ENCODE data around the gene ZNF827. TPM values are rescaled to one million over a fixed set of nuclear protein-coding genes. Genes with fewer than 3 reads are reported as not detected.

The ZNF827 gene
- total RNA-seq, 1 donor from 2014 or later = 50.2 TPM

DNA sequence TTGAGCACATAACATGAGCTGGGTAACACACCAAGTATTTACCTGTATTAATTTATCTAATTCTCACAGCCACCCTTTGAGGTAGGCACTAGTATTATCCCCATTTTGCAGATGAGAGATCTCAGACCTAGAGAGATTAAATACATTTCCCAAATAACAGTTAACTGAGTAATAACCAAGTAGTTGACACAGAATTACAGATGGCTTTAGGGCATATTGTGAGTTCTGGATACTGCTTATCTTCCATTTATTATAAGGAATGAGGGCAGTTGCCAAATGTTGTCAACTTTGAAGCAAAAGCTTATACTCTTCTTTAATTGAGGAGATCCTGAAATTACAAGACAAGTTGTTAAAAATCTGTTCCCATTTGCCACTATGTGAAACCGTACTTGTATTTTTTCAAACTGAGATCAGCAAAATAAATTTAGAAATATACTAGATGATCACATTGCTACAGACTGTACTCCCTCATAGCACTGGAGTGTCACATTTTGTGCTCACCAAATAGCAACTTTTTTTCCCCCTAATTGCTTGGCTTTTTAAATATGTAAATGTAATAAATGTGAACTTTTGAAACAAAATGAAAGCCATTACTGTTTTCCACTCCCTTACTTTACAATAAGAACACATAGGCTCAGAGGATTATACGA is 62.0 kb downstream of the ZNF827 start:
- TF ChIP-seq, protein P1, sequence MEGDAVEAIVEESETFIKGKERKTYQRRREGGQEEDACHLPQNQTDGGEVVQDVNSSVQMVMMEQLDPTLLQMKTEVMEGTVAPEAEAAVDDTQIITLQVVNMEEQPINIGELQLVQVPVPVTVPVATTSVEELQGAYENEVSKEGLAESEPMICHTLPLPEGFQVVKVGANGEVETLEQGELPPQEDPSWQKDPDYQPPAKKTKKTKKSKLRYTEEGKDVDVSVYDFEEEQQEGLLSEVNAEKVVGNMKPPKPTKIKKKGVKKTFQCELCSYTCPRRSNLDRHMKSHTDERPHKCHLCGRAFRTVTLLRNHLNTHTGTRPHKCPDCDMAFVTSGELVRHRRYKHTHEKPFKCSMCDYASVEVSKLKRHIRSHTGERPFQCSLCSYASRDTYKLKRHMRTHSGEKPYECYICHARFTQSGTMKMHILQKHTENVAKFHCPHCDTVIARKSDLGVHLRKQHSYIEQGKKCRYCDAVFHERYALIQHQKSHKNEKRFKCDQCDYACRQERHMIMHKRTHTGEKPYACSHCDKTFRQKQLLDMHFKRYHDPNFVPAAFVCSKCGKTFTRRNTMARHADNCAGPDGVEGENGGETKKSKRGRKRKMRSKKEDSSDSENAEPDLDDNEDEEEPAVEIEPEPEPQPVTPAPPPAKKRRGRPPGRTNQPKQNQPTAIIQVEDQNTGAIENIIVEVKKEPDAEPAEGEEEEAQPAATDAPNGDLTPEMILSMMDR (IDR thresholded peaks at IDR 0.05; ENCODE audit: unreplicated experiment) = no peak
- Mint-ChIP-seq H3K4me1 (ENCODE audit: low read depth) (peaks cover 3% of the 10 kb centered on the region), H3K36me3 (ENCODE audit: insufficient read depth) (peaks cover 22% of the 10 kb centered on the region), H3K9me3 (ENCODE audit: low read depth) (no peaks in the 10 kb centered on the region), H3K4me3 (ENCODE audit: low read depth) (no peak overlapping the region), H3K27me3 (no peaks in the 10 kb centered on the region), H3K27ac (no peak overlapping the region)
- DNase-seq (ENCODE audit: low spot score, unreplicated experiment) = no peak

DNA sequence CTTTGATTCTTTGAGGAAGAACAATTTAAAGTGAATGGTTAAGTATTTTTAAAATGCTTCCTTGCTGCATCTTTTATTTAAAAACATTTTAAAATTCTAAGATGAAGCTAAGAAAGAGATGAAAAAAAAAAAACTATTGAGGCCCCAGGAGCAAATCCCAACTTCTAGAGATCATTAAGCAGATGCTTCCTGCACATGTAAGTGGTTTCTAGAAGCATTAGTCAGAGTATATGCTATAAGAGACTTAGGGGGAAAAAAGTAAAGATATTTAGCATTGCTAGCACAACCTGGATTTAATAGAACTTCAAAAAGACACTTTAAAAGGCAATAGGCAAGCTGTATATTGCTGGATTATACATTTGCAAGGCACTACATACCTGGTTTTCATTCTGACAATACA is 64.7 kb downstream of the ZNF827 start:
- DNase-seq (ENCODE audit: low spot score, unreplicated experiment) = no peak
- Mint-ChIP-seq H3K9me3 (ENCODE audit: low read depth) (no peaks in the 10 kb centered on the region), H3K27ac (no peak overlapping the region), H3K27me3 (no peaks in the 10 kb centered on the region), H3K4me1 (ENCODE audit: low read depth) (peaks cover 2% of the 10 kb centered on the region), H3K4me3 (ENCODE audit: low read depth) (no peak overlapping the region), H3K36me3 (ENCODE audit: insufficient read depth) (peaks cover 21% of the 10 kb centered on the region)
- TF ChIP-seq, protein P1 (IDR thresholded peaks at IDR 0.05; ENCODE audit: unreplicated experiment) = no peak

- no peak for DNase-seq (ENCODE audit: low spot score, unreplicated experiment)
- no peak overlapping the region for H3K27ac Mint-ChIP-seq
- no peak overlapping the region for H3K4me3 Mint-ChIP-seq (ENCODE audit: low read depth)
- TF ChIP-seq, protein P1 (IDR thresholded peaks at IDR 0.05; ENCODE audit: unreplicated experiment) = no peak
- no peaks in the 10 kb centered on the region for H3K4me1 Mint-ChIP-seq (ENCODE audit: low read depth)
- no peaks in the 10 kb centered on the region for H3K9me3 Mint-ChIP-seq (ENCODE audit: low read depth)
- no peaks in the 10 kb centered on the region for H3K27me3 Mint-ChIP-seq
- H3K36me3 Mint-ChIP-seq (ENCODE audit: insufficient read depth) = peaks cover 22% of the 10 kb centered on the region
Measured at GRCh38 chr4:145871209-145871608, 67.4 kb downstream of the ZNF827 start.

- Mint-ChIP-seq H3K27ac (peak overlapping the region; percentile 76), H3K9me3 (ENCODE audit: low read depth) (no peaks in the 10 kb centered on the region), H3K4me1 (ENCODE audit: low read depth) (no peaks in the 10 kb centered on the region), H3K4me3 (ENCODE audit: low read depth) (no peak overlapping the region), H3K36me3 (ENCODE audit: insufficient read depth) (peaks cover 20% of the 10 kb centered on the region), H3K27me3 (no peaks in the 10 kb centered on the region)
- TF ChIP-seq, protein P1 (IDR thresholded peaks at IDR 0.05; ENCODE audit: unreplicated experiment) = no peak
- no peak for DNase-seq (ENCODE audit: low spot score, unreplicated experiment)
Measured at GRCh38 chr4:145870155-145871020, 68.2 kb downstream of the ZNF827 start.

DNA sequence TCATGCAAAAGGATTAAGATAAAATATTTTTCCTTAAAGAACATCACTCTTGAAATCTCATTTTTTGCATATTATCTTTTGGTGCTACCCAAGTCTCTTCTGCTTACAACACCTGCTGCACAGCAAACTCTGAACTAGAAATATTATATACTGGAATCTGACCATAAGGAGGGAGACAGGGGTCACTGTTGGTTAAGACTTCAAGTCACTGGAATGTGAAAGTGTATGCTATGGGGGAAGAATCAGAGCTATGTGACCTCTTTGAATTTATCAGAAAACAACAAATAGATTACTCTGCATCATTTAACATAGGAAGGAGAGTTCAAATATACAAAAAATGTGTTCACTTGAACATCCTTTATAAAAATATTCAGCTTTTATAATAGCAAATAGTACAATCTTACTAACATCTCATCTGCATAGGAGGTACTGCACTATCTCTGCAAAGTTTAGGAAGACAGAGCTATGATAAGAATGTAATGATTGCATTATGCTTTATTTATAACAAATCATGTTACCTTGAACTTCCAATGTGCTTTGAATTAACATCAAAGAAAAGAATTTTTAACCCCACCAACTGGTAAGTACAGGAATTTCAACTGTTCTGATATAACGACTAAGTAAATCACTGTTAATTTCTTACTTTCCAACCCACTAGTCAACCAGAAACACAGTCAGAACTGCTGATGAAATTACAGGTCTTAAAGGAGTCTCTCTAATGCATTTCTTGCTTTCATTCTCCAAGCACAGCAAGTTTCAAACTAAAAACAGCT is 69.8 kb downstream of the ZNF827 start:
- H3K4me3 Mint-ChIP-seq (ENCODE audit: low read depth) = no peak overlapping the region
- H3K4me1 Mint-ChIP-seq (ENCODE audit: low read depth) = no peaks in the 10 kb centered on the region
- H3K36me3 Mint-ChIP-seq (ENCODE audit: insufficient read depth) = peaks cover 17% of the 10 kb centered on the region
- DNase-seq (ENCODE audit: low spot score, unreplicated experiment) = no peak
- no peak overlapping the region for H3K27ac Mint-ChIP-seq
- TF ChIP-seq, protein P1 (IDR thresholded peaks at IDR 0.05; ENCODE audit: unreplicated experiment) = no peak
- H3K27me3 Mint-ChIP-seq = no peaks in the 10 kb centered on the region
- no peaks in the 10 kb centered on the region for H3K9me3 Mint-ChIP-seq (ENCODE audit: low read depth)

Data from progenitor cell of endocrine pancreas (in vitro differentiated cells).